Measurements from ENCODE around the gene KRTAP4-16.
"Not testable (repeated sequence)": the region's sequence is repeated elsewhere in the genome, so short reads cannot be mapped to it uniquely, and the experiment has no call there.

The KRTAP4-16 gene

DNA sequence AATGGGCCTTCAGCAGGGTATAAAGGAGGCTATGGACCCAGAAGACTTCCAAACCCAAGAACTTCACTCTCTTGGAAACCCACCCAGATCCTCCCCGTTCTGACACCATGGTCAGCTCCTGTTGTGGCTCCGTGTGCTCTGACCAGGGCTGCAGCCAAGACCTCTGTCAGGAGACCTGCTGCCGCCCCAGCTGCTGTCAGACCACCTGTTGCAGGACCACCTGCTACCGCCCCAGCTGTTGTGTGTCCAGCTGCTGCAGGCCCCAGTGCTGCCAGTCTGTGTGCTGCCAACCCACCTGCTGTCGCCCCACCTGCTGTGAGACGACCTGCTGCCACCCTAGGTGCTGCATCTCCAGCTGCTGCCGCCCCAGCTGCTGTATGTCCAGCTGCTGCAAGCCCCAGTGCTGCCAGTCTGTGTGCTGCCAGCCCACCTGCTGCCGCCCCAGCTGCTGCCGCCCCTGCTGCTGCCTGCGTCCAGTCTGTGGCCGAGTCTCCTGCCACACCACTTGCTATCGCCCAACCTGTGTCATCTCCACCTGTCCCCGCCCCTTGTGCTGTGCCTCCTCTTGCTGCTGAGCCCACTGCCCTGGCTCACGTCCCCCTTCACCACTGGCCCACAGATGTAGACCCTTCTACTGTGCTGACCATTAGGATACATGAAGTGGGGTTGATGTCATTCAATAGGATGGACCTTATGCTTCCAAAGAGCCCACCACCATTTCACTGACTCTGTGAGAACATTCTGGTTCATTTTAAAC lies 17.7 kb downstream of the KRTAP4-16 start, which contains the start of gene KRTAP4-7:
TSS of gene KRTAP4-7 (plus strand) at position 51 of the 757 bp plus-strand sequence. CDS start at position 108, 57 bp downstream.
- H3K79me2 ChIP-seq (ENCODE audit: insufficient read depth, low read depth); H4K20me1 ChIP-seq (ENCODE audit: insufficient read depth); H3K4me3 ChIP-seq (IDR thresholded peaks at IDR 0.05; ENCODE audit: insufficient read depth, low read depth, low read length); H3K4me2 ChIP-seq; H3K9ac ChIP-seq; H3K27me3 ChIP-seq (ENCODE audit: insufficient read depth, low read depth); H2AFZ ChIP-seq (ENCODE audit: low read depth); H3K27ac ChIP-seq; H3K36me3 ChIP-seq (ENCODE audit: insufficient read depth); H3K4me1 ChIP-seq (ENCODE audit: low read depth, poor library complexity, severe bottlenecking): not testable (repeated sequence)

DNA sequence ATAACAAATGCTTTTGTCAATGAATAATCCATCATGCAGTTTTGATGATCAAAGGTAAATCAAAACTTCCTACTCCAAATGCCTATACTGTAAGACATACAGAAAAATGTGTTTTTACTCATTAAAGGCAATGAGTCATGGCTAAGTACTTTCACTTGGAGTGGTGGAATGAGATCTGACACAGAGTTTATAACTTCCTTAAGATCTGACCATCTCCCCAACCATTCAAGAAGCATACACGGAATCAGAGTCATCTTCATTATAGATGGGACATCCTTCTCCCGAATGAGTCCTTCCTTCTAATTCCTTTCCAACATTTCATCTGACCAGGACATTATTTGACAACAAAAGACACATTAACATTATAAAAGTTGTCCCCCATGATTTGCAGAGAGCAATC lies 18.6 kb downstream of the KRTAP4-16 start:
- H3K36me3 ChIP-seq (ENCODE audit: insufficient read depth); H2AFZ ChIP-seq (ENCODE audit: low read depth); H3K27me3 ChIP-seq (ENCODE audit: insufficient read depth, low read depth); H3K79me2 ChIP-seq (ENCODE audit: insufficient read depth, low read depth); H3K4me3 ChIP-seq (IDR thresholded peaks at IDR 0.05; ENCODE audit: insufficient read depth, low read depth, low read length); H4K20me1 ChIP-seq (ENCODE audit: insufficient read depth); H3K9ac ChIP-seq; H3K27ac ChIP-seq; H3K4me2 ChIP-seq; H3K4me1 ChIP-seq (ENCODE audit: low read depth, poor library complexity, severe bottlenecking): not testable (repeated sequence)

DNA sequence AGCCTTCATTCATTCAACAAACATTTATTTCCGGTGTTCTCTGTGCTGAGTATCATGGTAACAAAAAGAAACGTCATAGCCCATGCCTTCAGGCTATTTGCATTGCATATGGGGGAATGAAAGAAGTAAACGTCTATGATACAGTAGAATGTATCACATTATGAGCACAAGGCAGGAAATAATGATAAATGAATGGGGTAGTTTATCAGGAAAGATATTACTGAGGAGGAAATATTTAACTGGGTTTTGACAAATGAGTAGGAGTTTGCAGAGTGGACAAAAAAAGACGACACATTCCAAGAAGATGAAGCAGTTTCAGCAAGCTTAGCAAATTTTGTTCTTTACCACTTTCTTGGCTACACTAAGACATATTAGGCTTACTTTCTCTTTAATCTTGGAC lies 19.4 kb downstream of the KRTAP4-16 start:
- Histone ChIP-seq H3K4me3 (IDR thresholded peaks at IDR 0.05; ENCODE audit: insufficient read depth, low read depth, low read length) (no peak overlapping the region), H3K4me2 (no peak overlapping the region), H4K20me1 (ENCODE audit: insufficient read depth) (no peaks in the 10 kb centered on the region), H3K36me3 (ENCODE audit: insufficient read depth) (no peaks in the 10 kb centered on the region), H3K27ac (no peak overlapping the region), H3K9ac (no peak overlapping the region), H3K79me2 (ENCODE audit: insufficient read depth, low read depth) (no peaks in the 10 kb centered on the region), H2AFZ (ENCODE audit: low read depth) (no peak overlapping the region), H3K27me3 (ENCODE audit: insufficient read depth, low read depth) (no peaks in the 10 kb centered on the region), H3K4me1 (ENCODE audit: low read depth, poor library complexity, severe bottlenecking) (no peaks in the 10 kb centered on the region)
- TF ChIP-seq, protein P1, sequence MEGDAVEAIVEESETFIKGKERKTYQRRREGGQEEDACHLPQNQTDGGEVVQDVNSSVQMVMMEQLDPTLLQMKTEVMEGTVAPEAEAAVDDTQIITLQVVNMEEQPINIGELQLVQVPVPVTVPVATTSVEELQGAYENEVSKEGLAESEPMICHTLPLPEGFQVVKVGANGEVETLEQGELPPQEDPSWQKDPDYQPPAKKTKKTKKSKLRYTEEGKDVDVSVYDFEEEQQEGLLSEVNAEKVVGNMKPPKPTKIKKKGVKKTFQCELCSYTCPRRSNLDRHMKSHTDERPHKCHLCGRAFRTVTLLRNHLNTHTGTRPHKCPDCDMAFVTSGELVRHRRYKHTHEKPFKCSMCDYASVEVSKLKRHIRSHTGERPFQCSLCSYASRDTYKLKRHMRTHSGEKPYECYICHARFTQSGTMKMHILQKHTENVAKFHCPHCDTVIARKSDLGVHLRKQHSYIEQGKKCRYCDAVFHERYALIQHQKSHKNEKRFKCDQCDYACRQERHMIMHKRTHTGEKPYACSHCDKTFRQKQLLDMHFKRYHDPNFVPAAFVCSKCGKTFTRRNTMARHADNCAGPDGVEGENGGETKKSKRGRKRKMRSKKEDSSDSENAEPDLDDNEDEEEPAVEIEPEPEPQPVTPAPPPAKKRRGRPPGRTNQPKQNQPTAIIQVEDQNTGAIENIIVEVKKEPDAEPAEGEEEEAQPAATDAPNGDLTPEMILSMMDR (conservative IDR thresholded peaks at IDR 0.05; ENCODE audit: low read depth, low read length): no peak

DNA sequence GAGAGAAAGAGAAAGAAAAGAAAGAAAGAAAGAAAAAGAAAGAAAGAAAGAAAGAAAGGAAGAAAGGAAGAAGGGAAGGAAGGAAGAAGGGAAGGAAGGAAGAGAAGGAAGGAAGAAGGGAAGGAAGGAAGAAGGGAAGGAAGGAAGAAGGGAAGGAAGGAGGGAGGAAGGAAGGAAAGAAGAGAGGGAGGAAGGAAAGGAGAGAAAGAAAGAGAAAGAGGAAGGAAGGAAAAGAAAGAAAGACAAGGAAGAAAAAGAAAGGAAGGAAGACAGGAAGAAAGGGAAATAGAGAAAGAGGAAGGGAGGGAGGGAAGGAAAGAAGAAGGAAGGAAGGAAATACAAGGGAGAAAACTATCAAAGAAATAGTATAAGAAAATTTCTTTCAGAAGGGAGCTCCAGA lies 25.2 kb downstream of the KRTAP4-16 start:
- H3K36me3 ChIP-seq (ENCODE audit: insufficient read depth): no peaks in the 10 kb centered on the region
- H3K4me1 ChIP-seq (ENCODE audit: low read depth, poor library complexity, severe bottlenecking): no peaks in the 10 kb centered on the region
- H3K4me3 ChIP-seq (IDR thresholded peaks at IDR 0.05; ENCODE audit: insufficient read depth, low read depth, low read length): no peak overlapping the region
- TF ChIP-seq, protein P1 (conservative IDR thresholded peaks at IDR 0.05; ENCODE audit: low read depth, low read length): no peak
- H3K9ac ChIP-seq: no peak overlapping the region
- no peaks in the 10 kb centered on the region for H4K20me1 ChIP-seq (ENCODE audit: insufficient read depth)
- H3K4me2 ChIP-seq: no peak overlapping the region
- H3K27ac ChIP-seq: no peak overlapping the region
- H2AFZ ChIP-seq (ENCODE audit: low read depth): no peak overlapping the region
- no peaks in the 10 kb centered on the region for H3K27me3 ChIP-seq (ENCODE audit: insufficient read depth, low read depth)
- H3K79me2 ChIP-seq (ENCODE audit: insufficient read depth, low read depth): no peaks in the 10 kb centered on the region

DNA sequence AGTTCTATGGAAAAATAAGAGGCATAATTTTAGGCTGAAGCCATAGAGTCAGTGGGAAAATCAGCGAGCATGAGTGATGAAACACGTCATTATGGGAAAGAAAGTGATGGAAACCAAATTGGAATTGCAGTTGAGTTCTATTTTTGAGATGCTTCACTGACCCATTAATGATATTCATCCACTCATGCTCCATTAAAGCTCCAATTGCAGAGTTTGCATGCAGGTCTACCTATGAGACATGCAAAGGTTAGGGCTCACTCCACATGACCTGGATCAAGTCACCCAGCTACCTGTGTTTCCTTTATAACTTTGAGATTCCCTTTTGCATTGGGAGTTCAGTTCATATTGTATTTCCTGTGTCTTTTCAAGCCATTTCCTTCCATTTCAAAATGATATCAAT lies 28.3 kb downstream of the KRTAP4-16 start:
- no peak overlapping the region for H3K4me2 ChIP-seq
- no peaks in the 10 kb centered on the region for H4K20me1 ChIP-seq (ENCODE audit: insufficient read depth)
- no peak overlapping the region for H3K27ac ChIP-seq
- H3K79me2 ChIP-seq (ENCODE audit: insufficient read depth, low read depth): no peaks in the 10 kb centered on the region
- H2AFZ ChIP-seq (ENCODE audit: low read depth): no peak overlapping the region
- no peak overlapping the region for H3K4me3 ChIP-seq (IDR thresholded peaks at IDR 0.05; ENCODE audit: insufficient read depth, low read depth, low read length)
- H3K9ac ChIP-seq: no peak overlapping the region
- no peaks in the 10 kb centered on the region for H3K27me3 ChIP-seq (ENCODE audit: insufficient read depth, low read depth)
- H3K4me1 ChIP-seq (ENCODE audit: low read depth, poor library complexity, severe bottlenecking): no peaks in the 10 kb centered on the region
- H3K36me3 ChIP-seq (ENCODE audit: insufficient read depth): no peaks in the 10 kb centered on the region
- TF ChIP-seq, protein P1 (conservative IDR thresholded peaks at IDR 0.05; ENCODE audit: low read depth, low read length): no peak
